ENCODE results near the gene PPM1L. TPM values are rescaled to one million over a fixed set of nuclear protein-coding genes. Genes with fewer than 3 reads are reported as not detected.
A peak's percentile ranks its signal among the peaks of the same experiment; 100 is the strongest.

PPM1L gene
- total RNA-seq, 1 donor from 2014 or later: 8.5 TPM

GRCh38 chr3:160758929-160759577 is 3.0 kb downstream of the PPM1L start:
- peak; percentile 58 for TF ChIP-seq CTCF (IDR thresholded peaks at IDR 0.05)
- Mint-ChIP-seq H3K4me1 (ENCODE audit: low read depth) (peaks cover 23% of the 10 kb centered on the region), H3K27ac (ENCODE audit: unreplicated experiment) (no peak overlapping the region), H3K9me3 (ENCODE audit: low read depth) (no peaks in the 10 kb centered on the region), H3K36me3 (ENCODE audit: low read depth) (no peaks in the 10 kb centered on the region), H3K27me3 (ENCODE audit: low read depth) (peaks cover 18% of the 10 kb centered on the region), H3K4me3 (ENCODE audit: unreplicated experiment) (no peak overlapping the region)
- no peak for DNase-seq (ENCODE audit: low spot score)

DNA sequence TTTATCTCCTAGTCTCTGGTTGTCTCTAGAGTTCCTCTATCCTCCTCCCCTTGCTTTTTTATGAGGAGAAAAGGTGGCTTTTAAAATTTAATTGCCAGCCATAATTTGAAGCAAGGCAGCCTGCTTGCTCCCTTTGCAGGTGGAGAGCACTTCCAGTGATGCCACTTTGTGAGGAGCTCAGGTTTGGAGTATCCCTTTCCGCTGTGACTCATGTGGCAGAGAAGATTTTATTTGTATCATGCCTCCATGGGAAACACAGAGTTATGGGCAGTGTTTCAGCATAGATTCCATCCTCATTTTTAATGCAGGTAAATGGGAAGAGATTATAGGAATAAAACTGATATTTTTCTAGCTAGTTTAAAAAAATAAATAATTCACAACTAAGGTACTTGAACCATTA is 7.0 kb downstream of the PPM1L start:
- DNase-seq (ENCODE audit: low spot score): no peak
- no peak overlapping the region for H3K4me3 Mint-ChIP-seq (ENCODE audit: unreplicated experiment)
- H3K27me3 Mint-ChIP-seq (ENCODE audit: low read depth): peaks cover 4% of the 10 kb centered on the region
- H3K4me1 Mint-ChIP-seq (ENCODE audit: low read depth): peaks cover 3% of the 10 kb centered on the region
- TF ChIP-seq CTCF (IDR thresholded peaks at IDR 0.05): no peak
- no peak overlapping the region for H3K27ac Mint-ChIP-seq (ENCODE audit: unreplicated experiment)
- no peaks in the 10 kb centered on the region for H3K36me3 Mint-ChIP-seq (ENCODE audit: low read depth)
- H3K9me3 Mint-ChIP-seq (ENCODE audit: low read depth): no peaks in the 10 kb centered on the region

- Mint-ChIP-seq H3K4me3 (ENCODE audit: unreplicated experiment) (no peak overlapping the region), H3K27me3 (ENCODE audit: low read depth) (peaks cover 2% of the 10 kb centered on the region), H3K9me3 (ENCODE audit: low read depth) (no peaks in the 10 kb centered on the region), H3K27ac (ENCODE audit: unreplicated experiment) (no peak overlapping the region), H3K36me3 (ENCODE audit: low read depth) (no peaks in the 10 kb centered on the region), H3K4me1 (ENCODE audit: low read depth) (peaks cover 4% of the 10 kb centered on the region)
- DNase-seq (ENCODE audit: low spot score): no peak
- no peak for TF ChIP-seq CTCF (IDR thresholded peaks at IDR 0.05)
These were observed 9.2 kb downstream of the PPM1L start for GRCh38 chr3:160765211-160765610.

- Mint-ChIP-seq H3K4me3 (ENCODE audit: unreplicated experiment) (no peak overlapping the region), H3K4me1 (ENCODE audit: low read depth) (peaks cover 4% of the 10 kb centered on the region), H3K9me3 (ENCODE audit: low read depth) (no peaks in the 10 kb centered on the region)
These were observed 12.0 kb downstream of the PPM1L start for GRCh38 chr3:160768031-160768430.

GRCh38 chr3:160768918-160769317 is 12.9 kb downstream of the PPM1L start:
- H3K4me1 Mint-ChIP-seq (ENCODE audit: low read depth): peaks cover 4% of the 10 kb centered on the region
- H3K27me3 Mint-ChIP-seq (ENCODE audit: low read depth): no peaks in the 10 kb centered on the region
- H3K27ac Mint-ChIP-seq (ENCODE audit: unreplicated experiment): no peak overlapping the region
- no peaks in the 10 kb centered on the region for H3K36me3 Mint-ChIP-seq (ENCODE audit: low read depth)
- H3K4me3 Mint-ChIP-seq (ENCODE audit: unreplicated experiment): no peak overlapping the region
- DNase-seq (ENCODE audit: low spot score): no peak
- TF ChIP-seq CTCF (IDR thresholded peaks at IDR 0.05): no peak
- no peaks in the 10 kb centered on the region for H3K9me3 Mint-ChIP-seq (ENCODE audit: low read depth)

More at GRCh38 chr3:160768031-160768430, 12.0 kb downstream of the PPM1L start:
- no peak for TF ChIP-seq CTCF (IDR thresholded peaks at IDR 0.05)
- no peak overlapping the region for H3K27ac Mint-ChIP-seq (ENCODE audit: unreplicated experiment)
- peaks cover 2% of the 10 kb centered on the region for H3K27me3 Mint-ChIP-seq (ENCODE audit: low read depth)
- DNase-seq (ENCODE audit: low spot score): no peak
- no peaks in the 10 kb centered on the region for H3K36me3 Mint-ChIP-seq (ENCODE audit: low read depth)
